ENCODE data around the gene LIMS1. TPM values are rescaled to one million over a fixed set of nuclear protein-coding genes. Genes with fewer than 3 reads are reported as not detected.

The LIMS1 gene
- total and polyA plus RNA-seq, 2 donors (not counting 1 experiment from before 2014, with no cell fraction given) = 14.0 to 22.1 TPM

Small RNA genes lying within 50 kb of the gene (small RNA-seq; reads per million reads assigned to genes)
- not detected for gene AC010095.1 (ENCODE audit: insufficient read length, low read depth, low replicate concordance)

Other genes with a start within 250 kb of the LIMS1 start
- not detected in 2 replicates for gene SULT1C2, start 245.6 kb upstream of the LIMS1 start, total RNA-seq
- gene SULT1C2, start 245.6 kb upstream of the LIMS1 start, polyA plus RNA-seq = not detected in 2 replicates
- not detected in 2 replicates for gene SULT1C4, start 156.5 kb upstream of the LIMS1 start, total RNA-seq
- not detected in 2 replicates for gene SULT1C4, start 156.5 kb upstream of the LIMS1 start, polyA plus RNA-seq
- 87.9 and 97.3 TPM in 2 replicates for gene GCC2, start 85.3 kb upstream of the LIMS1 start, total RNA-seq
- 12.3 and 12.5 TPM in 2 replicates for gene GCC2, start 85.3 kb upstream of the LIMS1 start, polyA plus RNA-seq
- 67.0 and 69.5 TPM in 2 replicates for gene RANBP2, start 185.0 kb downstream of the LIMS1 start, total RNA-seq
- gene RANBP2, start 185.0 kb downstream of the LIMS1 start, polyA plus RNA-seq = 4.4 and 13.0 TPM in 2 replicates

Data from B cell (primary cell).